IPS-15b (cell line): ENCODE results near the gene COMT.
A peak's percentile ranks its signal among the peaks of the same experiment; 100 is the strongest.

Experiments
- H3K27me3 ChIP-seq: one replicate; pipeline ENCODE4 v1.6.1; 2013; ENCODE audit warnings: low read length; ENCODE audit not compliant: control insufficient read depth, insufficient read depth
- H3K36me3 ChIP-seq: one replicate; pipeline ENCODE4 v1.6.1; 2013; ENCODE audit warnings: low read length; ENCODE audit not compliant: control insufficient read depth, insufficient read depth
- H3K4me1 ChIP-seq: one replicate; pipeline ENCODE4 v1.6.1; 2013; ENCODE audit warnings: mild to moderate bottlenecking, low read length; ENCODE audit not compliant: control insufficient read depth, insufficient read depth
- H3K4me3 ChIP-seq: one replicate; pipeline ENCODE4 v1.5.1; 2013; ENCODE audit warnings: low read depth, low read length
- H3K9ac ChIP-seq: one replicate; pipeline ENCODE4 v1.6.1; 2013; ENCODE audit warnings: low read depth, mild to moderate bottlenecking, low read length
- H3K9me3 ChIP-seq: one replicate; pipeline ENCODE4 v1.6.1; 2013; ENCODE audit warnings: mild to moderate bottlenecking, low read length; ENCODE audit not compliant: control insufficient read depth, insufficient read depth

COMT gene

DNA sequence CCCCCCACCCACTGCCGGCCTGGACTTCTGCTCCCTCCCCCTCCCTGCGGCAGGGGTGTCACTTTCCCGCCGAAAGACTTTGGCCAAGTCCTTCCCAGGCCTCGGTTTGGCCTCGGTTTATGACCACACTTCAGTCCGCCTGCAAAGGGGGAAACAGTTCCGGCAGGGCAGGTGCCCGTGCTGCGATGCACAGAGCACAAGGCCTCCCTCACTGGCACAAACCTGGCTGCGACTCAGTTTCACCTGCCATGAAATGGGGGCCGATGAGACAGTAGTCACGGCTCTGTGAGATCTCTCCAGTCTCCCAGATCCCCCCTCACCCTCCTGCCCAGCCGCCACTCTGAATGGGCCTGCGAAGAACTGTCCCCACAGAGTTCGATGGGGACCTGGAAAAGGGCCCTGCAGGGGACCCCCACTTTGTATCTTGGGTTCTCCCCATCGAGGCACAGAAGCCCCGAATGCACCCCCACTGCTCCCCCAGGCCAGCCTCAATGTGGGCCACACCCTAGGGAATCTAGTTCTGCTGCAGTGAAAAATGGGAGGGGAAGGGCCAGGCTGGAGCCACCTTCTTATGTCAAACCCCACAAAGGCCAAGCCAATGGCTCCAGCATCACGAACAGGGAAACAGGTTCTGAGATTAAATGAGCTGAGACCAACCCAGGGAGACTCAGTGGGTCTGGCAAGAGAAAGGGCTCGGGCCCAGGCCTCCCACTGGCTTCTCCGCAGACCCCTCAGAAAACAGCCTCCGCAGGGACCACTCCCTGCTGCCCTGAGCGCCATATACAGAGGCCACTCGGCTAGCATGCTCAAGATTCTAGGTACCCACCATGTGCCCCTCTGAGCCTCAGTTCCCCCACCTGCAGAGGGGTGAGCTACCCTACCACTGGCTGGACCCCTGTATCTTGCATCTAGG is 46.1 kb downstream of the COMT start:
- peaks cover 3% of the 10 kb centered on the region for H3K36me3 ChIP-seq
- H3K9ac ChIP-seq: no peak overlapping the region
- H3K4me3 ChIP-seq: peak overlapping the region; percentile 35
- H3K27me3 ChIP-seq: no peaks in the 10 kb centered on the region
- H3K4me1 ChIP-seq: peaks cover 4% of the 10 kb centered on the region
- no peaks in the 10 kb centered on the region for H3K9me3 ChIP-seq

DNA sequence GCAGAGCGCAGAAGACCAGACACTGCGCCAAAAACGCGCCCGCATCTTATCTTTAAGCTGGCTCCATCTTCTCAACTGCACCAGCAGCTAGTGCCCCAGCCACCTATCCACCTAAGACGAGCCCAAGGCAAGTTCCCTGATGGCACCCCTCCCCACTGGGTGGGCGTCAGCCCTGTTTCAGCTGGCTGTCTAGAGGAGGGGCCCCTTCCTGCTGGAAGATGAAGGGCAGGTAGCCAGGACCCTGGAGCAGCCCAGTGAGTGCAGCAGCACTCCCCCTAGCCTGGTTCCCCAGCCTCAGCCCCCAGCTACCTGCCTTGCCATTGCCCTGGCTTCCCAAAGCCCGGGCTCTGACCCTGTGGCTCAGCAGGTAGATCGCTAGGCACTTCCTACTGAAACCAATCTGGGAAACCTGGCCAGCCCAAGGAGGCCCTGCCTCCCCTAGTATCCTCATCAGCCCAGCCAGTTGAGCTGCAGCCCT is 46.8 kb downstream of the COMT start:
- Histone ChIP-seq H3K36me3 (peaks cover 3% of the 10 kb centered on the region), H3K9me3 (no peaks in the 10 kb centered on the region), H3K27me3 (no peaks in the 10 kb centered on the region), H3K4me1 (peaks cover 4% of the 10 kb centered on the region), H3K4me3 (no peak overlapping the region), H3K9ac (no peak overlapping the region)

DNA sequence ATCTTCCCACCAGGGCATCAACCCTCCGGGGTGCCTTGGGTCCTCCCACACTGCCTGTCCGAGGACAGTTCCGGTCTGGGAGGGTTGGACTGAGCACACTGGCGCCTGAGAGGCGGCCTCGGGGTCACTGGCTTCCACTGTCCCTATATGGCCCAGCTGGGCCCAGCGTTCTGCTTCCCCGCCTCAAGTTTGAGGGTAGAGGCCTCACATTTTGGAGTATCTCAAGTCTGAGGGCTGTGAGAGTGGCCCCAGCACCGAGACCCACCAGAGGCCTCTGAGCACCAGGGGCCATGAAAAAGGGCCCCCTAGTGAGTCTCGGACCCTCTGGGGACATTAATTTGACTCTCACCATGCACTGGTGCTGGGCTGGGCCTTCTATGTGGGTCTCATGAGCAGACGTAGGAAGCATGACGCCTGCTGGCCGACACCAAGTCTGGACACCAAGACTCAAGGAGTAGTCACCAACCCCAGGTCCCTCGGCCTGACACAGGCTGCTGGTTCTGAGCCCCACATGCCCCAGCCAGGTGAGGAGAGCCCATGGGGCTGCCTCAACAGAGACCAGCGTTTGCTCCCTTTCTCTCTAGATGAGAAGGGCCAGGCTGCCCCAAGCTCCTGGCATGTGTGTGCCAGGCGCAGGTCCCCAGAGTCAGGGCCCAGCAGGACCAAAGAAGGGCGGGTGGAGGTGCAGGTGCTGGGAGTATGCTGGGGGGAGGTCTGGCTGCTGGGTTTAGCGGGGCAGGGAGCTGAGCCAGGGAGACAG is 47.6 kb downstream of the COMT start:
- Histone ChIP-seq H3K36me3 (peaks cover 3% of the 10 kb centered on the region), H3K4me3 (no peak overlapping the region), H3K9me3 (no peaks in the 10 kb centered on the region), H3K27me3 (no peaks in the 10 kb centered on the region), H3K4me1 (peaks cover 4% of the 10 kb centered on the region), H3K9ac (no peak overlapping the region)

DNA sequence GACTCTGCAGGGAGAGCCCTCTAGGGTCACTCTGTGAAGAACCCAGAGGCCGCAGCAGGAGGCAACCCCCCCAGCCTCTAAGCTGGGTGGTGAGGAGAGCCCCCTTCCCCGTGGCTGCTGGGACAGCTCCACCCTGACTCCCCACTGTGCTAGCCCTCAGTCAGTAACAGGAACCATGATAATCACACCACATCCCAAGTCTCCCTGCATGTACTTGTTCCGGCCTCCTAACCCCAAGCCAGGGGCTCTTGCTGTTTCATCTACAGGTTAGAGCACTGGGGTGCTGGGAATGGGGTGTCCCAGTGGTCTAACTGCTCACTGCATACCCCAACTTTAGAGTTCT is 48.1 kb downstream of the COMT start:
- Histone ChIP-seq H3K27me3 (no peaks in the 10 kb centered on the region), H3K4me3 (no peak overlapping the region), H3K9me3 (no peaks in the 10 kb centered on the region), H3K4me1 (peaks cover 4% of the 10 kb centered on the region), H3K36me3 (peaks cover 3% of the 10 kb centered on the region), H3K9ac (no peak overlapping the region)

DNA sequence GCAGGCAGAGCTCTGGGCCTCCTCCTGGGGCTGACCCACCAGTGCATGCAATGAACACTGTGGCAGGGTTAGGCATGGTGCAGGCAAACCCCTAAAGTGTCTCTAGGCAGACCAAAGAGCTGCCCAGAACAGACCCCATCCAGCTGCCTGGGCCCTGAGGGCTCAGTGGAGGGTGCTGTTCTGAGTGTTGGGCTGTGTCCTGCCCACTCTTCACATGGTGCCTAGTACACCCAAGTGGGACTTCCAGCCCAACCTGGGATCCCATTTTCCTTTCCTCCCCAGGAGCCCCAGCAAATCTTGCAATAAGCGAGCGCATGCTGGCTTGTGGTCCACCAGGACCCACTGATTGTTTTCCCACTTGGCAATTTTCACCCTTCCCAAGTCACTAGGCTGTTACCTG is 48.6 kb downstream of the COMT start:
- Histone ChIP-seq H3K36me3 (peaks cover 3% of the 10 kb centered on the region), H3K4me3 (no peak overlapping the region), H3K4me1 (peaks cover 4% of the 10 kb centered on the region), H3K27me3 (no peaks in the 10 kb centered on the region), H3K9me3 (no peaks in the 10 kb centered on the region), H3K9ac (no peak overlapping the region)

DNA sequence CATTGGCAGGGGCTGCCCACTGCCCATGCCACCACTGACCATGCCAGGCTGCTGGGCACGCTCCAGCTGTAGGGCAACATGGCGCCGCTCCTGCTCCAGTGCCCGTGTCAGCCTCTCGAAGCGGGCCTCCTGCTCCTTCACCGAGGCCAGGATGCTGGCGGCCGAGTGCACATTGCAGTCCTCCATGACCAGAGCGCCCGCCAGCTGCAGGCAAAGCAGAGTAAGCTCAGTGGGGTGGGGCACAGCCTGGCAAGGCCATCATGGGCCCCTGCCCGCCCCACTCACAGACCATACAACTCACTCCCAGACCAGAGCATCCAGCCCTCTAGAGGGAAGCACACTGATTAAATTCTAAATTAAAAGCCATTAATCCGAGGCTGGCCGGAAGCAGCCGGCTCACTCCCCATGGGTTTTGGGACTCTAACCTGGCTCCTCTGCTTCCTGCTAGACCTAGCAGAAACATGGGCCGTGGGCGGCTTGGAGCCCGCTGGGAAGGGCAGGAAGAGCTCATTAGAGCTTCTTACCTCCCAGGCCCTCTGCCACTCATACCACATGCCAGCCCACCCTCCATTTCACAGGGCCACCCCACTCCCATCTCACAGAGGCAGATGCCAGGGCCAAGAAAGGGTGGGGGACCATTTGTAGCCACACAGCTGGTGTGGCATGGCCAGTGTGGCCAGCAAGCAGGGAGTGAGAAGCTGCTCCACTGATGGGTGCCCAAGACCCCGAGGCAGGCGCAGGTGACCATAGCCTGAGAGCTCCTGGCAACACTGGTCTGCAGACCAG is 49.2 kb downstream of the COMT start:
- peaks cover 4% of the 10 kb centered on the region for H3K4me1 ChIP-seq
- no peaks in the 10 kb centered on the region for H3K27me3 ChIP-seq
- H3K36me3 ChIP-seq: peaks cover 3% of the 10 kb centered on the region
- no peaks in the 10 kb centered on the region for H3K9me3 ChIP-seq
- H3K9ac ChIP-seq: no peak overlapping the region
- no peak overlapping the region for H3K4me3 ChIP-seq

DNA sequence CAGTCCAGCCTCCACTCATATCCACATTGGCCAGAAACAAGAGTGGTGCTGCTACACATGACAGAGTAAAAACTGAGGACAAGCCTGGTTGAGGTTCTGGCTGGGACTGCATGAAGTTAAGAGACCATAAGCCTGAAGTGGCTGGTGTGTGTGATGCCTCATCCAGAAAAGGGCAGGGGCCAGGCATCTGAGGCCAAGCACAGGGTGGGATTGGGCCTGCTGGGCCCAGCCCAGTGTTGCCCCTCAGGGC is 49.7 kb downstream of the COMT start:
- H3K4me1 ChIP-seq: no peaks in the 10 kb centered on the region

DNA sequence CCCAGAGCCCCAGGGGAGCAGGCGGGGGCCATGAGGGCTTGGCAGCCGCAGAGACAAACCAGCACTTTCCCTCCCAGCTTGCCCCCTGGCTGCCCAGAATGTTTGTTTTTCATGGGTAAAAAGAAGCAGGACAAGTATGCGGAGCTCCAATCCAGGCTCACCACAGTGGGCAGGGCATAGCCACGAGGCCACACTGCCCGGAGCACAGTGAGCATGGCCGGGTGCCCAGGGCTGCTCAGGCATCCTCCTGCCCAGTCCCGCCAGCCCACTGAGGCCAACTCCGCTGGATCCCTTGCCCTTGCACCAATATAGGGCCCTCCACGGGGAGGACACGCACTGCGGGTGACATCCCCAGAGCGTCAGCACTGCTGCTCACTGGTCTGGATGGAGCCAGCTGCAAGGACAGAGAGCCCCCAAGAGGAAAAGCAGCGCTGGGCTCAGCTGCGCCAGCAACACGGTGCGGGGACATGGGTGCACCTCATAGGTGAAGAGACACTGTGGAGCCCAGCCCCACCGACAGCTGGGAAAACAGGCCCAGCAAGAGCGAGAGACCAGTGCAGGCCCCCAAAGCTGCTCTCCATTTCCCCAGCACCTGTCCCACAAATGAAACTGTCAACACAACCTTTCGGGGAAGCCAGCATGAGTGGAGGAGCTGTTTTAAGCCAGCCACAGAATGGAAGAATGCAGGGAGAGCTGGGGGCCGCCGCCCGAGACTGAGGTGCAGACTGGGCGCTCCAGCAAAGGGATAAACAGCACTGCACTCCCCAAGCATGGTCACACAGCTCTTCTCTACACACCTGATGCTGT is 50.3 kb downstream of the COMT start:
- no peaks in the 10 kb centered on the region for H3K36me3 ChIP-seq
- H3K9ac ChIP-seq: no peak overlapping the region
- H3K9me3 ChIP-seq: no peaks in the 10 kb centered on the region
- no peaks in the 10 kb centered on the region for H3K4me1 ChIP-seq
- no peaks in the 10 kb centered on the region for H3K27me3 ChIP-seq
- H3K4me3 ChIP-seq: no peak overlapping the region

More for the DNA sequence above, 49.7 kb downstream of the COMT start:
- H3K9me3 ChIP-seq: no peaks in the 10 kb centered on the region
- no peak overlapping the region for H3K4me3 ChIP-seq
- H3K27me3 ChIP-seq: no peaks in the 10 kb centered on the region
- H3K9ac ChIP-seq: no peak overlapping the region
- no peaks in the 10 kb centered on the region for H3K36me3 ChIP-seq

DNA sequence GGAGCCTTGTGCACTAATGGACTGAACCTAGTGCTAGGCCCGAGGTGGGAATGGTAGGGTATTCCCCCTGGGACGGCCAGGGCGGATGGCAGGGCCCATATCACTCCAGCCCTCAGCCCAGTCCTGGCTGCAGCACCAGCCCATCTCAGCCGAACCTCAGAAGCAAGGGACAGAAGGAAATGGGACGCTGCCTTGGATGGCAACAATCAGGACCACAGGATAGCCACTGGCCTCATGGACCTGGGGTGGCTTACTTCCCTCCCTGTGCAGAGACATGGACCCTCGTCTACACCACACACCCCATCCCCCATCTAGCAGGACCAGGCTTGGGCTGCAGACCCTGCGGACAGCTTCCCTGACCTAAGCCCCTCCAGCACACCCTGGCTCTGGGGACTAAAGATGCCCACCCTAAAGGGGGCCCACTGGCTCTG is 50.9 kb downstream of the COMT start:
- Histone ChIP-seq H3K4me1 (no peaks in the 10 kb centered on the region), H3K4me3 (no peak overlapping the region), H3K9ac (no peak overlapping the region), H3K27me3 (no peaks in the 10 kb centered on the region), H3K36me3 (no peaks in the 10 kb centered on the region), H3K9me3 (no peaks in the 10 kb centered on the region)

DNA sequence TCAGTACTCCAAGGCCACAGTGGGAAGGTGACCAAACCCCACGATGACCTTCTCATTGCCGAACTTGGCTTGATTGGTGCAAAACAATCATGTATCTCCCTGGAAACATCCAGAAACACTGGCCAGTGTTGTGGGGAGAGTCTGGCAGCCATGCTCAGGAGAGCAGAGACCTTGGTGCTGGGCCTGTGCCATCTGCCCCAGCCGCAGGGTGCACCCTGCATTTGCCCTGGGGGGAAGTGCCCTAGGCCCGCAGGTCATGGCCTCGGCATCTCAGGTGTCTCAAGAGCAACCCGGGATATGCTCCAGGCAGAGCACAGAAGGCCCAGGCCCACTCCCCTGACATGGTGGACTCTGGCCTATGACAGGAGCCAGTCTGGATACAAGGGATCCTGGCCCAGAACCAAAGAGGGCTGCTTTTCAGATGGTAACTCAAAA is 51.4 kb downstream of the COMT start:
- Histone ChIP-seq H3K4me3 (no peak overlapping the region), H3K27me3 (no peaks in the 10 kb centered on the region), H3K4me1 (no peaks in the 10 kb centered on the region), H3K9me3 (no peaks in the 10 kb centered on the region), H3K36me3 (no peaks in the 10 kb centered on the region), H3K9ac (no peak overlapping the region)

DNA sequence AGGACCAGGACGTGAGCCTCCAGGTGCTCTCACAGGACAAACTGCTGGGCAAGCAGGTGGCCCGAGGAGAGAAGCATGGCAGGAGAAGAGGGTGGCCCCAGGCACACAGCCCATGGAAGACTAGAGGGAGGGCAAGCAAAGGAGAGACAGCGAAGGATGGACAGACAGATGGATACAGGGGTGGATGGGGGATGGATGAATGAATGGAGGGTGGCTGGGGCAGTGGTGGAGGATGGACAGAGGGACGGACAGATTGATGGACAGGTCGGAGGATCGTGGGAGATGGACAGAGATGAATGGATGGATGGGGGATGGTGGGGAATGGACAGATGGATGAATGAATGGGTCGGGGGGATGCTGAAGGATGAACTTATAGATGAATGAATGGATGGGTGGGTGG is 52.4 kb downstream of the COMT start:
- H3K27me3 ChIP-seq: no peaks in the 10 kb centered on the region
- no peaks in the 10 kb centered on the region for H3K9me3 ChIP-seq
- H3K4me1 ChIP-seq: peaks cover 2% of the 10 kb centered on the region
- H3K4me3 ChIP-seq: no peak overlapping the region
- no peaks in the 10 kb centered on the region for H3K36me3 ChIP-seq
- H3K9ac ChIP-seq: no peak overlapping the region
